GM19240 (cell line): ENCODE measurements around the gene TMPRSS7.
A peak's percentile ranks its signal among the peaks of the same experiment; 100 is the strongest.
"Not testable (repeated sequence)": the region's sequence is repeated elsewhere in the genome, so short reads cannot be mapped to it uniquely, and the experiment has no call there.

Experiments used
- DNase-seq: peaks from one replicate; pipeline ENCODE4 v3.0.0; 2011; ENCODE audit warnings: low spot score; ENCODE audit not compliant: insufficient read length

Gene TMPRSS7

GRCh38 chr3:112059497-112059896, 25.0 kb downstream of the TMPRSS7 start:
- no peak for DNase-seq

GRCh38 chr3:112061152-112061551, 26.6 kb downstream of the TMPRSS7 start:
- no peak for DNase-seq

- not testable (repeated sequence) for DNase-seq
Measured at GRCh38 chr3:112072387-112073060, 38.0 kb downstream of the TMPRSS7 start.

- DNase-seq: no peak
Measured at GRCh38 chr3:112074006-112074405, 39.5 kb downstream of the TMPRSS7 start.

GRCh38 chr3:112074616-112075497, 40.3 kb downstream of the TMPRSS7 start:
- no peak for DNase-seq

- DNase-seq: no peak
Measured at GRCh38 chr3:112078125-112079083, 43.9 kb downstream of the TMPRSS7 start.

- DNase-seq: no peak
Measured at GRCh38 chr3:112083239-112083638, 48.7 kb downstream of the TMPRSS7 start.

- DNase-seq: no peak
Measured at GRCh38 chr3:112084980-112085705, 50.6 kb downstream of the TMPRSS7 start.

GRCh38 chr3:112085735-112086075, 51.2 kb downstream of the TMPRSS7 start:
- DNase-seq: no peak

GRCh38 chr3:112086076-112086854, 51.7 kb downstream of the TMPRSS7 start, which contains the start of gene C3orf52:
Gene C3orf52, plus strand, starts transcription at chr3:112086389. Its CDS starts 19 bp downstream, at chr3:112086408.
- DNase-seq: peak; percentile 58

- no peak for DNase-seq
Measured at GRCh38 chr3:112086875-112087524, 52.5 kb downstream of the TMPRSS7 start.

- DNase-seq: no peak
Measured at GRCh38 chr3:112087746-112088145, 53.2 kb downstream of the TMPRSS7 start.

- DNase-seq: no peak
Measured at GRCh38 chr3:112088944-112089343, 54.4 kb downstream of the TMPRSS7 start.

GRCh38 chr3:112089956-112090886, 55.7 kb downstream of the TMPRSS7 start:
- no peak for DNase-seq

- no peak for DNase-seq
Measured at GRCh38 chr3:112090887-112091586, 56.5 kb downstream of the TMPRSS7 start.

GRCh38 chr3:112092496-112093179, 58.1 kb downstream of the TMPRSS7 start:
- no peak for DNase-seq

GRCh38 chr3:112093180-112093522, 58.6 kb downstream of the TMPRSS7 start:
- no peak for DNase-seq
